Liver (tissue), 9 donors: Measurements from ENCODE around the gene YBX3. TPM values are rescaled to one million over a fixed set of nuclear protein-coding genes. Genes with fewer than 3 reads are reported as not detected.

ENCODE experiments used
- DNase-seq: peaks from one replicate; pipeline ENCODE4 v3.0.0-alpha.2; 2017; ENCODE audit warnings: low spot score
- H3K27ac ChIP-seq, 2 donors: one replicate each; pipeline ENCODE4 v1.7.0; 2013; ENCODE audit warnings: inconsistent platforms in 2 of 2, low read length in 2 of 2, control low read depth in 1 of 2, low read depth in 1 of 2, mild to moderate bottlenecking in 1 of 2
- H3K27me3 ChIP-seq, 4 donors: one replicate each; pipeline versions ENCODE4 v1.6.1 to v1.7.0; 2013; ENCODE audit warnings: low read length in 3 of 4, inconsistent platforms in 1 of 4, mild to moderate bottlenecking in 1 of 4, moderate library complexity in 1 of 4; ENCODE audit not compliant: control insufficient read depth in 4 of 4, insufficient read depth in 4 of 4
- H3K36me3 ChIP-seq, 4 donors: one replicate each; pipeline versions ENCODE4 v1.6.1 to v1.7.0; 2013; ENCODE audit warnings: low read length in 3 of 4, mild to moderate bottlenecking in 3 of 4, low read depth in 1 of 4, moderate library complexity in 1 of 4; ENCODE audit not compliant: control insufficient read depth in 4 of 4, insufficient read depth in 3 of 4
- H3K4me1 ChIP-seq, 4 donors: one replicate each; pipeline versions ENCODE4 v1.6.1 to v1.7.0; 2013; ENCODE audit warnings: low read length in 3 of 4, mild to moderate bottlenecking in 3 of 4, moderate library complexity in 1 of 4; ENCODE audit not compliant: control insufficient read depth in 4 of 4, insufficient read depth in 4 of 4
- H3K4me3 ChIP-seq, 3 donors: one replicate each; pipeline versions ENCODE4 v1.6.1 to v1.7.0; 2013; ENCODE audit warnings: low read length in 3 of 3, control low read depth in 1 of 3, low read depth in 1 of 3, mild to moderate bottlenecking in 1 of 3
- H3K9ac ChIP-seq, 2 donors: one replicate each; pipeline ENCODE4 v1.7.0; 2013; ENCODE audit warnings: low read length in 2 of 2, mild to moderate bottlenecking in 2 of 2, moderate library complexity in 2 of 2, control low read depth in 1 of 2, low read depth in 1 of 2
- H3K9me3 ChIP-seq, 4 donors: one replicate each; pipeline versions ENCODE4 v1.6.1 to v1.7.0; 2013; ENCODE audit warnings: low read length in 3 of 4; ENCODE audit not compliant: control insufficient read depth in 4 of 4
- EGR1 ChIP-seq, 2 donors: IDR thresholded peaks; 2 replicates each; pipeline ENCODE4 v1.6.1; 2016 to 2018; ENCODE audit warnings: antibody characterized with exemption in 2 of 2, low read depth in 2 of 2
- FOXA2 ChIP-seq: IDR thresholded peaks from 2 replicates; pipeline ENCODE4 v1.6.1; 2016; ENCODE audit warnings: antibody characterized with exemption
- HNF4A ChIP-seq, 2 donors: conservative IDR thresholded peaks; 2 replicates each; pipeline ENCODE4 v1.6.1; 2016; ENCODE audit warnings: antibody characterized with exemption in 2 of 2, mild to moderate bottlenecking in 2 of 2
- HNF4G ChIP-seq: IDR thresholded peaks from 2 replicates; pipeline ENCODE4 v1.6.1; 2016; ENCODE audit warnings: antibody characterized with exemption
- JUND ChIP-seq, 2 donors: IDR thresholded peaks; 2 replicates each; pipeline ENCODE4 v1.6.1; 2016; ENCODE audit warnings: antibody characterized with exemption in 2 of 2
- RXRA ChIP-seq, 2 donors: IDR thresholded peaks; 2 replicates each; pipeline ENCODE4 v1.6.1; 2017 to 2018; ENCODE audit warnings: antibody characterized with exemption in 2 of 2, mild to moderate bottlenecking in 1 of 2
- TAF1 ChIP-seq: conservative IDR thresholded peaks from 2 replicates; pipeline ENCODE4 v1.6.1; 2016; ENCODE audit warnings: antibody characterized with exemption, mild to moderate bottlenecking
- YY1 ChIP-seq: IDR thresholded peaks from 2 replicates; pipeline ENCODE4 v1.6.1; 2016; ENCODE audit warnings: antibody characterized with exemption, mild to moderate bottlenecking
- WGBS: extraction: QIAGEN DNeasy Blood & Tissue Kit; methylation state at CpG from one replicate; pipeline ENCODE4 v1.1.7; 2013; 5-methylcytosine and 5-hydroxymethylcytosine counted together
- polyA plus RNA-seq, 2 donors: library from polyadenylated mRNA; stranded (reverse) in 1 of 2; unstranded in 1 of 2; fragments of 200-250 nt in 1 of 2; fragments of >200 nt in 1 of 2; fragmentation: Nextera tagmentation in 1 of 2; extraction: Ambion mirVana in 1 of 2; gene quantifications; one replicate each; pipeline versions ENCODE4 v1.2.1 to v1.2.3, GENCODE V29; 2013 to 2015
- total RNA-seq, 2 donors: library from RNA; depleted of rRNA; stranded (reverse); fragments of >200 nt; gene quantifications; one replicate each; pipeline ENCODE4 v1.2.3, GENCODE V29; 2014
- TF ChIP-seq, protein P1 (sequence below): IDR thresholded peaks from 2 replicates; pipeline ENCODE4 v1.6.1; 2016; ENCODE audit warnings: antibody characterized with exemption, mild to moderate bottlenecking
- TF ChIP-seq, protein P2 (sequence below): IDR thresholded peaks from 2 replicates; pipeline ENCODE4 v1.6.1; 2016; ENCODE audit warnings: antibody characterized with exemption
- TF ChIP-seq, protein P3 (sequence below): IDR thresholded peaks from 2 replicates; pipeline ENCODE4 v1.6.1; 2016; ENCODE audit warnings: antibody characterized with exemption
- TF ChIP-seq, protein P4 (sequence below): fragments of 150-350 bp; IDR thresholded peaks from 2 replicates; pipeline ENCODE4 v1.5.1; 2017; ENCODE audit warnings: improper control_type of control experiment, low read depth, low read length; ENCODE audit not compliant: missing input control
- donor health status: healthy.
- donor health status: healthy.
- donor health status: healthy.
- donor health status: healthy.
- donor health status: healthy.

YBX3 gene
- total and polyA plus RNA-seq, 4 donors = 6.8 to 116 (median 15.7) TPM

DNA sequence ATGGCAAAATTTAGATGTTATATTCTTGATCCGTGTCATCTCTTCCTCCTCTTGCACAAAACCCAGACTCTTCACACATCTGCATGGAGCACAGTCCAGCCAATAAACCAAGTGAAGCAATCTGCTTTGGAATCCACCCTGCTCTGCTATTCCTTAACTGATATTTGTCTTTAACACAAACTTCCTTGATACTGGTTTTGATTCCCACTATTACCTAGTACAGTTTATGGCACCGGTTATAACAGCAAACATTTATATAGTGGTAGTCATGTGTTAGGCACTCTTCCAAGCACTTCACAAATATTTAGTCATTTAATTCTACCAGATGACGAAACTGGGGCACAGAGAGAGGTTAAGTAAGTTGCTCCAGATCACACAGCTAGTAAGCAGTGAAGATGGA is 61.8 kb downstream of the YBX3 start:
- no peak overlapping the region for H3K4me3 ChIP-seq
- H3K9ac ChIP-seq = no peak overlapping the region
- peaks cover 0 to 2% (median 0%) of the 10 kb centered on the region in 4 donors for H3K27me3 ChIP-seq
- H3K36me3 ChIP-seq = no peaks in the 10 kb centered on the region
- peaks cover 0 to 2% (median 0%) of the 10 kb centered on the region in 4 donors for H3K9me3 ChIP-seq
- no peak overlapping the region for H3K27ac ChIP-seq
- DNase-seq = no peak
- no peaks in the 10 kb centered on the region for H3K4me1 ChIP-seq
- WGBS = 43% methylated on average over 3 of the region's 3 CpGs
- TF ChIP-seq RXRA (IDR thresholded peaks at IDR 0.05) = no peak
- TF ChIP-seq HNF4A (conservative IDR thresholded peaks at IDR 0.05) = peak in 1 of 2 donors; percentile 5
- TF ChIP-seq, protein P1, sequence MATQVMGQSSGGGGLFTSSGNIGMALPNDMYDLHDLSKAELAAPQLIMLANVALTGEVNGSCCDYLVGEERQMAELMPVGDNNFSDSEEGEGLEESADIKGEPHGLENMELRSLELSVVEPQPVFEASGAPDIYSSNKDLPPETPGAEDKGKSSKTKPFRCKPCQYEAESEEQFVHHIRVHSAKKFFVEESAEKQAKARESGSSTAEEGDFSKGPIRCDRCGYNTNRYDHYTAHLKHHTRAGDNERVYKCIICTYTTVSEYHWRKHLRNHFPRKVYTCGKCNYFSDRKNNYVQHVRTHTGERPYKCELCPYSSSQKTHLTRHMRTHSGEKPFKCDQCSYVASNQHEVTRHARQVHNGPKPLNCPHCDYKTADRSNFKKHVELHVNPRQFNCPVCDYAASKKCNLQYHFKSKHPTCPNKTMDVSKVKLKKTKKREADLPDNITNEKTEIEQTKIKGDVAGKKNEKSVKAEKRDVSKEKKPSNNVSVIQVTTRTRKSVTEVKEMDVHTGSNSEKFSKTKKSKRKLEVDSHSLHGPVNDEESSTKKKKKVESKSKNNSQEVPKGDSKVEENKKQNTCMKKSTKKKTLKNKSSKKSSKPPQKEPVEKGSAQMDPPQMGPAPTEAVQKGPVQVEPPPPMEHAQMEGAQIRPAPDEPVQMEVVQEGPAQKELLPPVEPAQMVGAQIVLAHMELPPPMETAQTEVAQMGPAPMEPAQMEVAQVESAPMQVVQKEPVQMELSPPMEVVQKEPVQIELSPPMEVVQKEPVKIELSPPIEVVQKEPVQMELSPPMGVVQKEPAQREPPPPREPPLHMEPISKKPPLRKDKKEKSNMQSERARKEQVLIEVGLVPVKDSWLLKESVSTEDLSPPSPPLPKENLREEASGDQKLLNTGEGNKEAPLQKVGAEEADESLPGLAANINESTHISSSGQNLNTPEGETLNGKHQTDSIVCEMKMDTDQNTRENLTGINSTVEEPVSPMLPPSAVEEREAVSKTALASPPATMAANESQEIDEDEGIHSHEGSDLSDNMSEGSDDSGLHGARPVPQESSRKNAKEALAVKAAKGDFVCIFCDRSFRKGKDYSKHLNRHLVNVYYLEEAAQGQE = no peak

DNA sequence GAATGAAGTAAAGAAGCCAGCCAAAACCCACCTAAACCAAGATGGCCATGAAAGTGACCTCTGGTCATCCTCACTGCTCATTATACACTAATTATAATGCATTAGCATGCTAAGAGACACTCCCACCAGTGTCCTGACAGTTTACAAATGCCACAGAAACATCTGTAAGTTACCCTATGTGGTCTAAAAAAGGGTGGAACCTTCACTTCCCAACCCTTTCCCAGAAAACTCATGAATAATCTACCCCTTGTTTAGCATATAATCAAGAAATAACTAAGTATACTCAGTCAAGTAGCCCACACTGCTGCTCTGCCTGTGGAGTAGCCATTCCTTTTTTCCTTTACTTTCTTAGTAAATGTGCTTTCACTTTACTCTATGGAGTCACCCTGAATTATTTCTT is 69.1 kb downstream of the YBX3 start:
- Histone ChIP-seq H3K4me3 (no peak overlapping the region), H3K9me3 (peaks cover 0 to 2% (median 0%) of the 10 kb centered on the region in 4 donors), H3K27me3 (peaks cover 0 to 4% (median 0%) of the 10 kb centered on the region in 4 donors), H3K36me3 (no peaks in the 10 kb centered on the region), H3K27ac (no peak overlapping the region), H3K4me1 (no peaks in the 10 kb centered on the region), H3K9ac (no peak overlapping the region)
- TF ChIP-seq, protein P2, sequence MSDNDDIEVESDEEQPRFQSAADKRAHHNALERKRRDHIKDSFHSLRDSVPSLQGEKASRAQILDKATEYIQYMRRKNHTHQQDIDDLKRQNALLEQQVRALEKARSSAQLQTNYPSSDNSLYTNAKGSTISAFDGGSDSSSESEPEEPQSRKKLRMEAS = no peak
- TF ChIP-seq EGR1 (IDR thresholded peaks at IDR 0.05; ENCODE audit: low read depth in 2 of 2) = no peak
- TF ChIP-seq HNF4A (conservative IDR thresholded peaks at IDR 0.05) = no peak
- TF ChIP-seq, protein P3, sequence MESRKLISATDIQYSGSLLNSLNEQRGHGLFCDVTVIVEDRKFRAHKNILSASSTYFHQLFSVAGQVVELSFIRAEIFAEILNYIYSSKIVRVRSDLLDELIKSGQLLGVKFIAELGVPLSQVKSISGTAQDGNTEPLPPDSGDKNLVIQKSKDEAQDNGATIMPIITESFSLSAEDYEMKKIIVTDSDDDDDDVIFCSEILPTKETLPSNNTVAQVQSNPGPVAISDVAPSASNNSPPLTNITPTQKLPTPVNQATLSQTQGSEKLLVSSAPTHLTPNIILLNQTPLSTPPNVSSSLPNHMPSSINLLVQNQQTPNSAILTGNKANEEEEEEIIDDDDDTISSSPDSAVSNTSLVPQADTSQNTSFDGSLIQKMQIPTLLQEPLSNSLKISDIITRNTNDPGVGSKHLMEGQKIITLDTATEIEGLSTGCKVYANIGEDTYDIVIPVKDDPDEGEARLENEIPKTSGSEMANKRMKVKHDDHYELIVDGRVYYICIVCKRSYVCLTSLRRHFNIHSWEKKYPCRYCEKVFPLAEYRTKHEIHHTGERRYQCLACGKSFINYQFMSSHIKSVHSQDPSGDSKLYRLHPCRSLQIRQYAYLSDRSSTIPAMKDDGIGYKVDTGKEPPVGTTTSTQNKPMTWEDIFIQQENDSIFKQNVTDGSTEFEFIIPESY = no peak
- no peak for DNase-seq

DNA sequence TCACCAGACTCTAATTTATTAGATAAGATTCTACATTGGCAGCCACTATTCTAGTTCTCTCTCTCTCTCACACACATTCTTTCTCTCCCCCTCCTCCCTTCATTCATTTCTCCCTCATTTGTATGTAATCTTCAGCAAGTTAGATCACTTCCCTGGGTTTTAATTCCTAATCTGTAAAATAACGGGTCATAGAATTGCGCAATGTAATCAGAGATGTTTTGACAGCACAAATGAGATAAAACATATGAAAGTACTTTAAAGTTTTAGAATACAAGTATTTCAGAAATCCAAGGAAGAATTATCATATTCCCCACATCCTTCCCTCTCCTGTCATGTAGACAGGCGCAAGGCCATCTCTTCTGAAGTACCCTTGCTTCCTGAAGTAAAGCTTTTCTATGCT is 70.9 kb downstream of the YBX3 start:
- H3K27me3 ChIP-seq = peaks cover 0 to 4% (median 0%) of the 10 kb centered on the region in 4 donors
- 63% methylated on average over 3 of the region's 3 CpGs for WGBS
- TF ChIP-seq RXRA (IDR thresholded peaks at IDR 0.05) = no peak
- TF ChIP-seq JUND (IDR thresholded peaks at IDR 0.05) = no peak
- TF ChIP-seq FOXA2 = no peak
- TF ChIP-seq, protein P4, sequence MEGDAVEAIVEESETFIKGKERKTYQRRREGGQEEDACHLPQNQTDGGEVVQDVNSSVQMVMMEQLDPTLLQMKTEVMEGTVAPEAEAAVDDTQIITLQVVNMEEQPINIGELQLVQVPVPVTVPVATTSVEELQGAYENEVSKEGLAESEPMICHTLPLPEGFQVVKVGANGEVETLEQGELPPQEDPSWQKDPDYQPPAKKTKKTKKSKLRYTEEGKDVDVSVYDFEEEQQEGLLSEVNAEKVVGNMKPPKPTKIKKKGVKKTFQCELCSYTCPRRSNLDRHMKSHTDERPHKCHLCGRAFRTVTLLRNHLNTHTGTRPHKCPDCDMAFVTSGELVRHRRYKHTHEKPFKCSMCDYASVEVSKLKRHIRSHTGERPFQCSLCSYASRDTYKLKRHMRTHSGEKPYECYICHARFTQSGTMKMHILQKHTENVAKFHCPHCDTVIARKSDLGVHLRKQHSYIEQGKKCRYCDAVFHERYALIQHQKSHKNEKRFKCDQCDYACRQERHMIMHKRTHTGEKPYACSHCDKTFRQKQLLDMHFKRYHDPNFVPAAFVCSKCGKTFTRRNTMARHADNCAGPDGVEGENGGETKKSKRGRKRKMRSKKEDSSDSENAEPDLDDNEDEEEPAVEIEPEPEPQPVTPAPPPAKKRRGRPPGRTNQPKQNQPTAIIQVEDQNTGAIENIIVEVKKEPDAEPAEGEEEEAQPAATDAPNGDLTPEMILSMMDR = no peak
- TF ChIP-seq HNF4G = no peak
- TF ChIP-seq, protein P2 = no peak
- TF ChIP-seq HNF4A (conservative IDR thresholded peaks at IDR 0.05) = no peak
- no peak for TF ChIP-seq TAF1
- TF ChIP-seq EGR1 (IDR thresholded peaks at IDR 0.05; ENCODE audit: low read depth in 2 of 2) = no peak
- no peak for TF ChIP-seq YY1
- TF ChIP-seq, protein P1 = no peak
- no peaks in the 10 kb centered on the region for H3K36me3 ChIP-seq
- H3K9ac ChIP-seq = no peak overlapping the region
- DNase-seq = no peak
- no peaks in the 10 kb centered on the region for H3K4me1 ChIP-seq
- H3K4me3 ChIP-seq = no peak overlapping the region
- H3K27ac ChIP-seq = no peak overlapping the region
- peaks cover 0 to 2% (median 0%) of the 10 kb centered on the region in 4 donors for H3K9me3 ChIP-seq
